ENCODE results near the gene TTC39C.
A peak's percentile ranks its signal among the peaks of the same experiment; 100 is the strongest.

Gene TTC39C

GRCh38 chr18:24009651-24010333 lies 4.8 kb upstream of the TTC39C start:
- DNase-seq (ENCODE audit: low spot score) = no peak
- in situ Hi-C loops (cut with MboI; ENCODE audit: low sequenced_read_pairs, unreplicated experiment) = loop anchor here (10.0 kb wide), 1 partner anchor 115 kb away; no protein-coding TSS in a partner anchor
- no peak for TF ChIP-seq CTCF (IDR thresholded peaks at IDR 0.05; ENCODE audit: borderline replicate concordance, control extremely low read depth, extremely low read depth, insufficient read depth, missing control alignments)

- TF ChIP-seq CTCF (IDR thresholded peaks at IDR 0.05; ENCODE audit: borderline replicate concordance, control extremely low read depth, extremely low read depth, insufficient read depth, missing control alignments) = no peak
- DNase-seq (ENCODE audit: low spot score) = no peak
- in situ Hi-C loops (cut with MboI; ENCODE audit: low sequenced_read_pairs, unreplicated experiment) = loop anchor here (10.0 kb wide), 1 partner anchor 114 kb away; no protein-coding TSS in a partner anchor
Observed at GRCh38 chr18:24010673-24011072, 3.9 kb upstream of the TTC39C start.

GRCh38 chr18:24011123-24011917 lies 3.2 kb upstream of the TTC39C start:
- DNase-seq (ENCODE audit: low spot score) = no peak
- in situ Hi-C loops (cut with MboI; ENCODE audit: low sequenced_read_pairs, unreplicated experiment) = loop anchor here (10.0 kb wide), 1 partner anchor 113 kb away; no protein-coding TSS in a partner anchor
- no peak for TF ChIP-seq CTCF (IDR thresholded peaks at IDR 0.05; ENCODE audit: borderline replicate concordance, control extremely low read depth, extremely low read depth, insufficient read depth, missing control alignments)

GRCh38 chr18:24013051-24013450 lies 1.5 kb upstream of the TTC39C start:
- no peak for TF ChIP-seq CTCF (IDR thresholded peaks at IDR 0.05; ENCODE audit: borderline replicate concordance, control extremely low read depth, extremely low read depth, insufficient read depth, missing control alignments)
- DNase-seq (ENCODE audit: low spot score) = no peak
- in situ Hi-C loops (cut with MboI; ENCODE audit: low sequenced_read_pairs, unreplicated experiment) = loop anchor here (10.0 kb wide), 1 partner anchor 112 kb away; no protein-coding TSS in a partner anchor

- no peak for TF ChIP-seq CTCF (IDR thresholded peaks at IDR 0.05; ENCODE audit: borderline replicate concordance, control extremely low read depth, extremely low read depth, insufficient read depth, missing control alignments)
- DNase-seq (ENCODE audit: low spot score) = peak; percentile 47
- in situ Hi-C loops (cut with MboI; ENCODE audit: low sequenced_read_pairs, unreplicated experiment) = loop anchor here (10.0 kb wide), 1 partner anchor 110 kb away; no protein-coding TSS in a partner anchor
Observed at GRCh38 chr18:24014986-24015638, 558 bp downstream of the TTC39C start.
